Measurements from ENCODE around the gene APBB2. TPM values are rescaled to one million over a fixed set of nuclear protein-coding genes. Genes with fewer than 3 reads are reported as not detected.

The APBB2 gene
- total RNA-seq, 4 donors from 2014 or later = 12.2 to 29.2 (median 20.1) TPM

DNA sequence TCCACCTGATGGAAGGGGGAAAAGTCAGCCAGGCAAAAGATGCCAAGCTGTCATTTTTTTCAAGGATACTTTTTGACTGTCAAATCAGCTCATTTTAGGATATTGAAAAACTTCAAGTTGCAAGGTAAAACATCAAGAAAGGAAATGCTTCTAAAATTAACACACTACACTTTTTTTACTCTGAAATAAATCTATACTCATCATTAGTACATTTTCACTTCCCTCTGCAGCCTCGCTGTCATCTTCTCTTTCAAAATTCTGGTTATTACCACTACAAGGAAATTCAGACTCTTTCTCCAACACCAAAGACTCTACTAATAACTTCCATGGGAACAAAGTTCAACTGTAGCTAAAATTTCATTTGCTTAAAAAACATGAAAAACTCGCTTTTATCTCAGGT, 41.6 kb downstream of the APBB2 start:
- DNase-seq = no peak
- Histone ChIP-seq H3K4me3 (no peak overlapping the region), H3K27ac (no peak overlapping the region), H3K9me3 (no peaks in the 10 kb centered on the region), H3K27me3 (no peaks in the 10 kb centered on the region), H3K4me1 (peaks cover 0 to 10% (median 4%) of the 10 kb centered on the region in 3 donors), H3K36me3 (no peaks in the 10 kb centered on the region)
- no peak for TF ChIP-seq POLR2A (IDR thresholded peaks at IDR 0.05)
- TF ChIP-seq, protein P1, sequence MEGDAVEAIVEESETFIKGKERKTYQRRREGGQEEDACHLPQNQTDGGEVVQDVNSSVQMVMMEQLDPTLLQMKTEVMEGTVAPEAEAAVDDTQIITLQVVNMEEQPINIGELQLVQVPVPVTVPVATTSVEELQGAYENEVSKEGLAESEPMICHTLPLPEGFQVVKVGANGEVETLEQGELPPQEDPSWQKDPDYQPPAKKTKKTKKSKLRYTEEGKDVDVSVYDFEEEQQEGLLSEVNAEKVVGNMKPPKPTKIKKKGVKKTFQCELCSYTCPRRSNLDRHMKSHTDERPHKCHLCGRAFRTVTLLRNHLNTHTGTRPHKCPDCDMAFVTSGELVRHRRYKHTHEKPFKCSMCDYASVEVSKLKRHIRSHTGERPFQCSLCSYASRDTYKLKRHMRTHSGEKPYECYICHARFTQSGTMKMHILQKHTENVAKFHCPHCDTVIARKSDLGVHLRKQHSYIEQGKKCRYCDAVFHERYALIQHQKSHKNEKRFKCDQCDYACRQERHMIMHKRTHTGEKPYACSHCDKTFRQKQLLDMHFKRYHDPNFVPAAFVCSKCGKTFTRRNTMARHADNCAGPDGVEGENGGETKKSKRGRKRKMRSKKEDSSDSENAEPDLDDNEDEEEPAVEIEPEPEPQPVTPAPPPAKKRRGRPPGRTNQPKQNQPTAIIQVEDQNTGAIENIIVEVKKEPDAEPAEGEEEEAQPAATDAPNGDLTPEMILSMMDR (IDR thresholded peaks at IDR 0.05) = no peak
- 72 to 89% methylated on average over 2 of the region's 2 CpGs for WGBS, 2 donors
- intact Hi-C loops (cut with DNase I) = no loop called here

DNA sequence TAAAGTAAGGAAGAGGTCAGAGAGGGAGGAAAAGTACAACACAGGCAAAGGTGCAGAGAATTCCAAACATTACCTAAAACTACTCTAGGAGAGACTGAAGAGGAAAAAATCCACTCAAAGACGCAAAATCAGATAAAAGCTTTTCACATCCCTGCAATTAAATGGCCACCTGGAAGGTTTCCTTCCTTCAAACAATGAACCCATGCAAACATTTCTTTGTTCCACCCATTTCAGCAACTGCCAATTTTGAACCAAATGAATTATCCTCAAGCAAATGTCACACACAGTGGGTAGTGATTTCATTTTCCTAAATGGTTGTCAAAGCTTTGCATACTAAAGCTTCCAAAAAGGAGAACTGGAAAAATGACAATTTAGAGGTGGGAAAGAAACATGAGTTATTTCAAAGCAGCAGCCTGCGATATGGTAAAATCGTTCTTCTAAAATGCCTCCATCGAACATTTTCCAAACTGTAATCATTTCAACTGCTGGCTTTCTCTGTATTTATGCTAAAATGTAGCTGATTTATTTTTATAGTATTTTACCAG, 45.0 kb downstream of the APBB2 start:
- TF ChIP-seq POLR2A (IDR thresholded peaks at IDR 0.05) = no peak
- TF ChIP-seq, protein P1 (IDR thresholded peaks at IDR 0.05) = no peak
- Histone ChIP-seq H3K27ac (no peak overlapping the region), H3K9me3 (no peaks in the 10 kb centered on the region), H3K27me3 (no peaks in the 10 kb centered on the region), H3K4me3 (no peak overlapping the region), H3K4me1 (no peaks in the 10 kb centered on the region), H3K36me3 (no peaks in the 10 kb centered on the region)
- 80 to 85% methylated on average over 4 of the region's 4 CpGs for WGBS, 2 donors
- intact Hi-C loops (cut with DNase I) = no loop called here
- no peak for DNase-seq

DNA sequence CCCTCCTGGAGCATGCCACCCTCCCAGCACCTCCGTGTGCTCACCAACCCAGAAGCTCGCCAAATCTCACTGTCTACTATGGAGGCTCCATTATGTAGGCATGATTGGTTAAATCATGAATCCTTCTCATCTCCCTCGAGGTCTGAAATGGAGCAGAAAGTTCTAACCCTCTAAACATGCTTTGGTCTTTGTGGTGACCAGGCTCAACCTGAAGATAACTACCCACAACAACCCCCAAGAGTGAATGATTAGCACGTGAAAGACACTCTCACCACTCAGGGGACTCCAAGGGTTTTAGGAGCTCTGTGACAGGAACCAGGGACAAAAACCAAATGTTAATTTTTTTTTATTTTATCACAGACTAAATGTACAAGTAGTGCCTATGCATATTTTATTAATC, 47.2 kb downstream of the APBB2 start:
- Histone ChIP-seq H3K36me3 (no peaks in the 10 kb centered on the region), H3K4me1 (no peaks in the 10 kb centered on the region), H3K4me3 (no peak overlapping the region), H3K27ac (no peak overlapping the region), H3K27me3 (no peaks in the 10 kb centered on the region), H3K9me3 (no peaks in the 10 kb centered on the region)
- 89 to 91% methylated on average over 3 to 4 of the region's 4 CpGs for WGBS, 2 donors
- no peak for DNase-seq
- intact Hi-C loops (cut with DNase I) = no loop called here
- TF ChIP-seq, protein P1 (IDR thresholded peaks at IDR 0.05) = no peak
- TF ChIP-seq POLR2A (IDR thresholded peaks at IDR 0.05) = no peak

DNA sequence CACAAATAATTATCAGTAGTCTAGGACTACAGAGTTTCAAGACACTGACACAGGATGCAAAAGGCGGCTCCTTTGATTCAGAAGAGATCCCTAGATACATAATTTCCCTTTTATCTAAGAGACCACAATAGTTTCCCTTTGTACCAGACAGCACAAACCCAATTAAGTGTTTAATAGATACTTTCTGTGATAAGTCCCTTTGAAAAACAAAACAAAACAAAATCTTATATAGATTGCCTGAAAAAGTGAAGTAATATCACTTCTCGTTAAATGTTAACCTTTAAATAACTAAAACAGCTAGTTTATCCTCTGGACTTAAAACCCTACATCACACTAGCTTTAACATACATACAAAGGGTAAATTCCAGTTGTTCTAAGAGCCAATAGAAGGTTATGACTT, 49.9 kb downstream of the APBB2 start:
- no peak for TF ChIP-seq POLR2A (IDR thresholded peaks at IDR 0.05)
- TF ChIP-seq, protein P1 (IDR thresholded peaks at IDR 0.05) = no peak
- no peak for DNase-seq
- Histone ChIP-seq H3K36me3 (no peaks in the 10 kb centered on the region), H3K27me3 (no peaks in the 10 kb centered on the region), H3K4me3 (no peak overlapping the region), H3K9me3 (no peaks in the 10 kb centered on the region), H3K27ac (no peak overlapping the region), H3K4me1 (peaks cover 0 to 12% (median 4%) of the 10 kb centered on the region in 3 donors)
- WGBS, 2 donors = 83 to 86% methylated on average over 2 of the region's 2 CpGs
- intact Hi-C loops (cut with DNase I) = no loop called here

DNA sequence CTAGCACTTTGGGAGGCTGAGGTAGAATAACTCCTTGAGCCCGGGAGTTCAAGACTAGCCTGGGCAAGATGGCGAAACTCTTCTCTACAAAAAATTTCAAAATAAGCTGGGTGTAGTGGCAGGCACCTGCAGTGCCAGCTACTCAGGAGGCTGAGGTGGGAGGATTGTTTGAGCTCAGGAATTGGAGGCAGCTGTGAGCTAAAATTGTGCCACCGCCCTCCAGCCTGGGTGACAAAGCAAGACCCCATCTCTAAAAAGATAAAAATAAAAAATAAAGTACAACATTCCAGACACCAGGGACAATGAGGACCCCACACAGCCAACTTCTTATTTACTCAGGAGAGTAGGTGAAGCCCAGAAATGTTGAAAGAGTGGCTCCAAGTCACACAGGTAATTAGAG, 53.0 kb downstream of the APBB2 start:
- Histone ChIP-seq H3K27me3 (no peaks in the 10 kb centered on the region), H3K4me1 (peaks cover 0 to 43% (median 7%) of the 10 kb centered on the region in 3 donors), H3K36me3 (no peaks in the 10 kb centered on the region), H3K4me3 (no peak overlapping the region), H3K9me3 (no peaks in the 10 kb centered on the region), H3K27ac (no peak overlapping the region)
- TF ChIP-seq POLR2A (IDR thresholded peaks at IDR 0.05) = no peak
- TF ChIP-seq, protein P1 (IDR thresholded peaks at IDR 0.05) = no peak
- intact Hi-C loops (cut with DNase I) = no loop called here
- 93 to 100% methylated on average over 2 to 3 of the region's 3 CpGs for WGBS, 2 donors
- no peak for DNase-seq
